Hepatocyte (in vitro differentiated cells): Measurements from ENCODE around the gene DNAH17.

Experiments
- CTCF ChIP-seq: fragments of 200-600 bp; sonication (generic); IDR thresholded peaks from 2 replicates; pipeline ENCODE4 v1.5.1; 2016; ENCODE audit warnings: antibody characterized with exemption, mild to moderate bottlenecking; ENCODE audit not compliant: poor library complexity
- EZH2 ChIP-seq: fragments of 200-600 bp; sonication (generic); IDR thresholded peaks from 2 replicates; pipeline ENCODE4 v1.6.1; 2016; ENCODE audit warnings: antibody characterized with exemption, mild to moderate bottlenecking, borderline replicate concordance
- EZH2phosphoT487 ChIP-seq: fragments of 200-600 bp; sonication (generic); IDR thresholded peaks from one replicate; pipeline ENCODE4 v1.6.1; 2018; ENCODE audit warnings: antibody characterized with exemption, mild to moderate bottlenecking, low read depth, moderate library complexity; ENCODE audit not compliant: unreplicated experiment, severe bottlenecking

DNA sequence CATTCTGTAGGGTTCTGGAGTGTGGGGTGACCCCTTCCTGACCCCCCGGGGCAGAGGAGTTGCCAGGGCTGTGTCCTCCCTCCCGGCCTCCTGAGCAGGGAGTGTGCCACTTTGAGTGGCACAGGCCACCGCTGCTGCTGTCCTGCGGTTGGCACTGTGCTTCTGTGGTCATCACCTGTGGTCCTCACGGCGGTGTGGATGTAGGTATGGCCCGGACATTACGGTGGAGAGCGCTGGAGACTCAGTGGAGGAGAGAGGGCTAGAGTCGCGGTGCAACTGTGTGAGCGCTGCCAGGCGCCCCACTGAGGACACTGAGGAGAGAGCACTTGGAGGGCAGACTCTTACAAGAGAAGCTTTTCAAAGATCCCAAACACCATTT is 159.7 kb downstream of the DNAH17 start:
- TF ChIP-seq EZH2phosphoT487 = no peak
- TF ChIP-seq EZH2 = no peak
- TF ChIP-seq CTCF = no peak
